ENCODE measurements around the gene CREG1.

Gene CREG1

DNA sequence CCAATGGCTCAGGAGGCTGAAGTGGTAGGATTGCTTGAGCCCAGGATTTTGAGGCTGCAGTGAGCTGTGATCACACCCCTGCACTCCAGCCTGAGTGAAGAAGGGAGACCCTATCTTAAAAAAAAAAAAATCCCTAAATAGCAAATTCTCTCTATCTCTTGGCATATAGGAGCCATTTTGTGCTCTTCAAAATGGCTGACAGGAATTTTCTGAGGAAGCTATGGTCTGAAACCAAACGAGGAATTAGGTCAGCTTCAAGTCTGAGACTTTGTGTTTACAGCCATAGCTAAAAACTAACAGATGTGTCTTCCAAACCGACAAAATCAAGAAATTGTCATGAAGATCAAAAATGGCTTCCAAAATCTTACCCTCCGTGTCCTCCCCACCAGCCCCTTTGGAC lies 45.8 kb downstream of the CREG1 start:
- no peak for DNase-seq (ENCODE audit: low read depth in 2 of 2)

DNA sequence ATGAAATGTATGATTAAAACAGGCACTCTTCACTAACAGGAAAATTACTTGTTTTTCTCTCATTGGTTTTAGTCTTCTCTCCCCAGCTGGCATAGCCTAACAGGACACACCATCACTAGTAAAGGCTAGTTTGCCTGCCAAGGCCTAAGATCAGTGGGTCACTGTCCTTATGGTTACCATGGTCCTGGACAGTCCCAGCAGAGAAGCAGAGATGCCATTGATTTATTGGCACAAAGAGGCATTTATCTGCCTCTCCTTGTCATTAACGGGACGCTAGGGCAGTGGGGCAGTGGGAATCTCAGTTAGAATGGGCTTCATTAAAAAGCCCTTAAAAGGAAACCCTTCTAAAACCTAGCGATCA lies 49.1 kb downstream of the CREG1 start:
- no peak for DNase-seq (ENCODE audit: low read depth in 2 of 2)

DNA sequence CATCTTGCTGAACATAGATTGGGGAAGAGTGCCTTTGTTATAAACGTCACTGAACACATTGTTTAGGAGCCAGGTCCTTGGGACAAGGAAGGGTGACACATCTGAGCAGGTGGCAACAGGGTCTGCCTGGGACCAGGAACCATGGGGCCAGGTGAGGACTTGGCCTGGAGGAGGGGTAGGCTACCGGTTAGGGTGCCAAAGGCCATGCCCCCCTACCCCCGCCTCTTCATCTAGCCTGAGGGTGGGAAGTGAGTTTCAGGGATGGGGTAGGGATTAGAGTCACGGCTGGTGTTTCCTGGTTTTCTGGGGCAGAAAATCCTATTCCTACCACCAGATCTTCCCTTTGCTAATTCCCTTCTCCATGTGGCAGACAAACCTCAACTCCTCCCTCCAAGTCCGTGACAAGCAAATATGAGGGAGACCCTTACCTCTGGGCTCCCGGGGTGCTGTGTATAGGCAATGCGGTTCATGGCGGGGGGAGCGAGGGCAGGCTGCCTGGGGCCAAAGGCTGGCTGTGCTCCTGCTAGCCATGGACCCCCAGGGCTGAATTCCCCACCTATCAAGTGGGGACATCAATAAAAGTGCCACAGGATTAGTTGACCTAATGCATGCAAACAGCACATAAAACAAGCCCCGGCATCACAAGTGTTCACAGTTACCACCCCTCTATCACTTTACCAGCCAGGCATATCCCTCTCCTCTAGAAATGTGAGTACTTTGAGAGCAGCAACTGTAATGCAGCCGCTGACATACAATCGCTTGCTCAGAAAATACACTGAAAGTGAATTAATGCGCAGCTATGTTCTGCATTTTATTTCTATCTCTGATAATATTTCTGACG lies 49.7 kb downstream of the CREG1 start:
- no peak for DNase-seq (ENCODE audit: low read depth in 2 of 2)

DNA sequence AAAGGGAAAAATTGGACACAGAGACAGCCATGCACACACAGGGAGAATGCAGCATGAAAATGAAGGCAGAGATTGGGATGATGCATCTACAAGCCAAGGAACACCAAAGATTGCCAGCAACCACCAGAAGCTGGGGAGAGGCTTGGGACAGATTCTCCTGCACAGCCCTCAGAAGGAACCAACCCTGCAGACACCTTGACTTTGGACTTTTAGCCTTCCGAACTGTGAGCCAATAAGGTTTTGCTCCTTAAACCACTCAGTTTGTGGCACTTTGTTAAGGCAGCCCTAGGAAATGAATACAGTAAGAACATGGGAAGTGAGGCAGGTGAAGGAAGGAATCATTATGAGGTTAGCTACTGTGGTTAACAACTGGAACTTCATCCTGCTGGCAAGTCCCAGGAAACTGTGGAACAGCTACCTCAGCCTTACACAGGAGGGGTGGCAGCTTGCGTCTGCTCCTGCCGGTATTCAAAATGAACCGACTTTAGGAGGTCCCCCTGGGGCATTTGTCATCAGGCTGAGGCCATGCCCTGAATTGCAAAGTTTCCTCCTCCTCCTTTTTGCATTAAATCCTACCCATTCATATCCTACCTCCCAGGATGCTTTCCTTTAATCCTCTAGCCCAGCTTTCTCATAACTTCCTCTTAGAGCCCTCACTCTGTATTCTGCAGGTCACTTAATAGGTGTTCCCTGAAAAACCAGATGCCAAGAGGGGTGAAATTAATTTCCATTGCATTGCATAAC lies 50.7 kb downstream of the CREG1 start:
- DNase-seq (ENCODE audit: low read depth in 2 of 2): no peak

DNA sequence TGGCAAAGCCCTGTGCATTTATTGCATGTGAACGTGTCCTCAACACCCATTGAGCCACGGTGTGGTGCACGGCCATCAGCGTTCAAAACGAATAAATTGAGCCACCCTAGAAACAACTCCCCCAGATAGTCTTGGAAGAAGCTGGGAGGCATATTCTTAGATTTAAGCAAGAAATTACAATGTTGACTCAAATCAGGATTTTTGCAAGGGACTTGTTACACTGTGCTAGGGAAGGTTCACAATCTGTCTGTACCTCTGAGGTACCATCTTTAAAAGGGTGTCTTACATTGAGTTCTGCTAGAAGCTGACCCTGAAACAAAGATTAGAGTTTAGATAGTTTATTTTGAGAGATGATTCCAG lies 51.4 kb downstream of the CREG1 start:
- no peak for DNase-seq (ENCODE audit: low read depth in 2 of 2)

DNA sequence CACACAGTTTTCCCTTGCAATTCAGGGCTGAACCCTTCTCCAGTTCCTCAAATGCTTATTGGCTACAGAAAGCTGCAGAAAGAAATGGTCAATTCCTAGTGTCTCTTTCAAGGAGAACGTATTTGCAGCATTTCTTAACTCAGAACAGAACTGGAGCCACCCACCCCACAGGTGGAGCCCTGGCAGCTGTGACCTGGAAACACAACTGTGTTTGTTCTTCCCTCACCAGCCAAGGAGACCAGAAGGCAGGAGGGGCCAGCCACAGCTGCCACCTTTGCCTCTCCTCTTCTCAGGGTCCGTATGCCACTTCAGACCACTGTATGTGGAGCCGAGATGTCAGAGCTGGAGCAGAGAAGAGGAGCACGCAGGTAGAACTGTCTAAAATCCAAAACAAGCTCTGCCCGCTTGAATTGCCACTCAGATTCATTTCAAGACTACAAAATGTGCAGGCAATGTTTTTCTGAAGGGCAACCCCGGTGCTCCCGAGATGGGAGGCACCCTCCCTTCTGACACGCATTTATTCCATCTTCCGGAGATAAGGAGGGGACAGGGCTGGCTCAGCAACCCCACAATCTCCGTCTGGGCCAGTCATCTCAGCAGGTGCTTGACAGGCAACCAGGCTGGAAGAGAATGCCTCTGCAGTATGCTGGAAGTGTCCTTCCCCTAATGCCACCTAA lies 51.9 kb downstream of the CREG1 start:
- no peak for DNase-seq (ENCODE audit: low read depth in 2 of 2)

DNA sequence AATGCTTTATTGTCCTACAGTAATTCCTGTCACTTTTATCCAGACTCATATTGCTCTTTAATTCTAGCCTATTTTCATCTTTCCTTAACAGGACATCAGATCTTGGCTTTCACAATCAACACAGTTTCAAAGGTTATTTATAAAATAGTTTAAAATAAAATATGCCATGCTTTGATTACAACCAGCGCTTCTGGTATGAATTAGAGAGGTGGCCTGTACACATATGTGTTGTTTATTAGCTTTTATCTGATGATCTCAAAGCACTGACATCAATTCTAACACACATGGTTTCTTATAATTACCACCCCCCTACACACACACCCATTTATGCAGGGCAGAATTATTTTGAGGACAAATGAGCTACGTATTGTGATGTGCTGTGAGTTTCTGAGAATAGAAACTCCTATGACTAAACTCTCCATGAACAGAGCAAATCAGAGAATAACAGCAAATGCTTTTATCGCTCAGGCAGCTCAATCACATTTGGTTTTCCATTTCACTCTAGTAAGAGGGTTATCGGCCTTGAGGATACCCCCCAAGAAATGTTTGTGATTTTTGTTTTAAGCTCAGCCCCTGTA lies 53.2 kb downstream of the CREG1 start:
- DNase-seq (ENCODE audit: low read depth in 2 of 2): no peak

DNA sequence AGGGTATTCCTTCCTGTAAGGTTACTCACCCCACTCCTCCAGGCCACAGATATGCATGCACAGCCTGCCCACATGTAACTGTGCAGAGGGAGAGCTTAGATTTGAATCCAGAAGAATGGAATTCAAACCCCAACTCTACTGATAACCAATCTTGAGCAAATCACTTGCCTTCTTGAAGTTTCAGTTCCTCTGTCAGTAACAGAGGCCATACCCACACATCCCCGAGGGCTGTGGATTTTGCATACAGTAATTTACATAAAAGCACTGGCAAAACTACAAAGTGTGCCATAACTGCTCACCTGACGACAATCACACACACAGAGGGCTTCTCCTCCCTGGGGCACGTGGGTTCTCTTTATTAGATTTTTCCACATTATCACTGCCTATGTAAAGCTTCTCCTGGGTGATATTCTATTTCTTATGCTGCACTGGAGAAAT lies 53.9 kb downstream of the CREG1 start:
- DNase-seq (ENCODE audit: low read depth in 2 of 2): no peak

DNA sequence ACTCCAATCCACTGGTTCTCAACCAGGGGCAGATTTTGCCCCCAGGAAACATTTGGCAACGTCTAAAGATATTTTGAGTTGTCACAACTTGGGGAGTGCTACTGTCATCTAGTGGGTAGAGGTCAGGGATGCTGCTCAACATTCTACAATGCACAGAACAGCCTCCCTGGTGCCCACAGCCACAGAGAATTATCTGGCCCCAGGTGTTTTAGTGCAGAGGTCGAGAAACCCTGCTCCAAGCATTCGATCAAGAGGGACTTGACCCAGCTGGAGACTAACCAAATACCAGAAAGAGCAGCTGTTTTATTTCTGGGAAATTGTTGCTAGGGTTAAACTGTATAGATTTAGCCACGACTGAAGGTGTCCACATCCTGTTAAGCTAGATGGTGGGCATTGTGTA lies 54.5 kb downstream of the CREG1 start:
- DNase-seq (ENCODE audit: low read depth in 2 of 2): no peak

DNA sequence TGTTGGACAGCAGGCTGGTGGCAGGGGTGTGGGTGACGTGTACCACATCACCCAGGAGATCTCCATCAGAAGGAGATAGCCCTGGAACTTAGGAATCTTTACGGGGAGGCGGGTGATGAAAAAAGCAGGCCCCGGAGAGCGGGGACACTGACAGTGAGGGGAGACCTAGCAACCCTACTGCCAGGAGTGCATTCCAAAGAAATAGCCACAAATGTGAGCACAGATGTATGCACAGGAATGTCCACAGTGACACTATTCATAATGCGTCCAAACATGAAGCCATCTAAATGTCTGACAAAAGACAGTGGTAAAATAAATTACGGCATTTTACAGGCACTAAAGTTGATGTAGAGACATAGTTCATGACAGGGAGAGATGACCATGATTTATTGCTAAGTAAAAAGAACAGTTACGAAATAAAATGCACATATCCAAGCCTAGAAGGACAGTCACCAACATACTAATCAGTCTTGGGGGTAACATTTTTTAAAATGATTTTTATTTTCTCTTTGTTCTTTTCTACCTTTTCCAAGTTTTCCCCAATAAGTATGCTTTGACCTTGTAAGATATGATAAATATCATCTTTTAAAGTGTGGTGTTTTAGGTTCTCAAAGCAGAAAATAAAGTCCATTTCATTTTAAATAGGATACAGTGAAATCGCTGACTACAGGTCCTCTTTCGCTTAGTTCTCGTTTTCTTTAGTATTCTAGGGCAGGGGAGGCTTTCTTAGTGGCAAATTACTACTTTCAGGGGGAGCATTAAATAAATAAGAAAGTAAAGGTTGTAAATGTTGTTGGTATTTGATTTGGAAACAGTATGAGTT lies 56.6 kb downstream of the CREG1 start:
- DNase-seq (ENCODE audit: low read depth in 2 of 2): no peak

DNA sequence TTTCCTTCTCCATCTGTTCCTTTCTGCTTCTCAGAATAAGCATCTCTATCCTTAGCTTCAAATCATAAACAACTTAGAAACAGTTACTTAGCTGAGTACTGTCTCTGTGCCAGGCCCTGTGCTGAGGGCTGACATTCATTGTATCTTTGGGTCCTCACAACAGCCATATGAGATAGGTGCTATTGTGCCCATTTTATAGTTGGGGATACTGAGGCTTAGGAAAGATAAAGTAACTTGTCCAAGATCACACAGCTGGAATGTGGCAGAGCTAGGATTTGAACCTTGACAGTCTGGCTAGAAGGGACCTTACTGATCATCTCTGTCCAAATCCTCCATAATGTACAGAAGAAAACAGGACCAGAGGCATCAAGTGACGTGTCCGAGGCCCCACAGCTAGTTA lies 60.2 kb downstream of the CREG1 start:
- DNase-seq (ENCODE audit: low read depth in 2 of 2): no peak

DNA sequence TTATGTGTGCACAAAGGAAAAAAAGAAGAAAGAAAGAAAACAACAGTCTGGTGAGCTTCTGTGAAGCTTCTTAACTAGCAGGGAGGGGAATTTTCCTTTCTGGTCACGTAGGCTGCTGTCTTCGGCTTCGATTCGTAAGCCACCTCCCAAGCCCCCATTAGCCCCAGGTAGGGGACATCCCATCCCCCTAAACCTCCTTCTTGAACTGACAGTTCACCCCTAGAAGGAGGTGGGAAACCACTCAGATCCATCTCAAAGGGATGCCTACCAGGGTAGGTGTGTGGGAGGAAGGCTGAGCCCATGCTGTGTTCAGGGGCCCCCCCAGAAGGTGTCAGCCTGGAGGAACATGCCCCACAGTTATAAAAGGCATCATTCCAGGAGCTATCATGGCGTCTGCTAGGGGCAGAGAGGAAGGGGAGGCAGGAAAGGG lies 61.1 kb downstream of the CREG1 start:
- no peak for DNase-seq (ENCODE audit: low read depth in 2 of 2)

DNA sequence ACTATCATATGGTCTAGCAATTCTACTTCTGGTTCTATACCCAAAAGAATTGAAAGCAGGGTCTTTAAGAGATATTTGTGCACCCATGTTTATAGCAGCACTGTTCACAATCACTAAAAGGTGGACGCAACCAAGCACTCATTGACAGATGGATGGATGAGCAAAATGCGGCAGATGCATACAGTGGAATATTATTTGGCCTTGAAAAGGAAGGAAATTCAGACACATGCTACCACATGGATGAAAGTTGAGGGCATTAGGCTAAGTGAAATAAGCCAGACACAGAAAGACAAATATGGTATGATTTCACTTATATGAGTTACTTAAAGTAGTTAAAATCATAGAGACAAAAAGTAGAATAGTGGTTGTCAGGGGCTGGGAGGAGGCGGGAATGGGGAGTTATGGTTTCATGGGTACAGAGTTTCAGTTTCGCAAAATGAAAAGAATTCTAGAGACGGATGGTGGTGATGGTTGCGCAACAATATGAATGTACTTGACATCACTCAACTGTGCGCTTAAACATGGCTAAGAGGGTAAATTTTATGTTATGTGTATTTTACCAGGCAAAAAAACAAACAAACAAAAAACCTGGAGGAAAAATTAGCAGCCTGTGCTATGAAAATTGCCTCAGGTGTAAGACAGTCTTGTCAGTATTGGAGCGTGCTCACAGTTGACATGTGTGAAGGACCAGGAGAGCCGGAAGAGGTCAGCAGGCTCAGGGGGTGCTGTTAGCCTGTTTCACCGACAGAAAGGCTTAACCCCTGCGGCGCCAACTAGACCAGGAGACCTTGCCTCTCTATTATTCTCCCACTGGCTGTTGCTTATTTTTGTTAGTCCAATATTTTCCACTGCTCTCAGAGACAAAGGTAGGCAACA lies 61.7 kb downstream of the CREG1 start:
- DNase-seq (ENCODE audit: low read depth in 2 of 2): no peak
